ENCODE data around the gene ATP2B2. TPM values are rescaled to one million over a fixed set of nuclear protein-coding genes. Genes with fewer than 3 reads are reported as not detected.

ATP2B2 gene
- total and polyA plus RNA-seq, 2 experiments from 2014 or later: 0.66 to 1.8 TPM

- DNase-seq (ENCODE audit: low spot score): no peak
- H4K20me1 ChIP-seq (ENCODE audit: insufficient read depth, poor library complexity, severe bottlenecking): peaks cover 22% of the 10 kb centered on the region
- no peak overlapping the region for H3K27ac ChIP-seq
- H2AFZ ChIP-seq: no peak overlapping the region
- peaks cover 12% of the 10 kb centered on the region for H3K27me3 ChIP-seq
- no peaks in the 10 kb centered on the region for H3K36me3 ChIP-seq (replicated peaks; ENCODE audit: insufficient read depth, low read depth)
- H3K4me1 ChIP-seq (ENCODE audit: insufficient read depth): peaks cover 16% of the 10 kb centered on the region
- WGBS (ENCODE audit: low lambda C conversion rate, missing lambda C conversion rate): 92% methylated on average over 1 of the region's 1 CpG
- H3K4me3 ChIP-seq: no peak overlapping the region
- H3K9me3 ChIP-seq (ENCODE audit: low read depth): no peaks in the 10 kb centered on the region
- no peaks in the 10 kb centered on the region for H3K9me2 ChIP-seq (replicated peaks; ENCODE audit: insufficient read depth)
- no peak overlapping the region for H3K4me2 ChIP-seq
- TF ChIP-seq EZH2 (IDR thresholded peaks at IDR 0.05; ENCODE audit: borderline replicate concordance) (no peak), CTCF (IDR thresholded peaks at IDR 0.05; ENCODE audit: poor library complexity) (peak; percentile 11)
- H3K79me2 ChIP-seq: peaks cover 33% of the 10 kb centered on the region
Observed at GRCh38 chr3:10322352-10322710, 183.1 kb downstream of the ATP2B2 start.

- H3K4me2 ChIP-seq: peak overlapping the region; percentile 74
- peaks cover 36% of the 10 kb centered on the region for H3K79me2 ChIP-seq
- no peak overlapping the region for H3K27ac ChIP-seq
- H2AFZ ChIP-seq: no peak overlapping the region
- WGBS (ENCODE audit: low lambda C conversion rate, missing lambda C conversion rate): 95% methylated on average over 8 of the region's 8 CpGs
- no peak overlapping the region for H3K4me3 ChIP-seq
- peaks cover 28% of the 10 kb centered on the region for H4K20me1 ChIP-seq (ENCODE audit: insufficient read depth, poor library complexity, severe bottlenecking)
- H3K4me1 ChIP-seq (ENCODE audit: insufficient read depth): peaks cover 19% of the 10 kb centered on the region
- TF ChIP-seq CTCF (IDR thresholded peaks at IDR 0.05; ENCODE audit: poor library complexity): no peak
- TF ChIP-seq EZH2phosphoT487 (IDR thresholded peaks at IDR 0.05; ENCODE audit: low read depth, severe bottlenecking, unreplicated experiment): no peak
- TF ChIP-seq EZH2 (IDR thresholded peaks at IDR 0.05; ENCODE audit: borderline replicate concordance): no peak
- DNase-seq (ENCODE audit: low spot score): no peak
- H3K27me3 ChIP-seq: peaks cover 7% of the 10 kb centered on the region
- no peaks in the 10 kb centered on the region for H3K36me3 ChIP-seq (replicated peaks; ENCODE audit: insufficient read depth, low read depth)
- H3K9me2 ChIP-seq (replicated peaks; ENCODE audit: insufficient read depth): no peaks in the 10 kb centered on the region
- H3K9me3 ChIP-seq (ENCODE audit: low read depth): no peaks in the 10 kb centered on the region
Observed at GRCh38 chr3:10321630-10322351, 183.6 kb downstream of the ATP2B2 start.

- 2% methylated on average over 9 of the region's 9 CpGs for WGBS (ENCODE audit: low lambda C conversion rate, missing lambda C conversion rate)
- H4K20me1 ChIP-seq (ENCODE audit: insufficient read depth, poor library complexity, severe bottlenecking): peaks cover 38% of the 10 kb centered on the region
- H3K79me2 ChIP-seq: peaks cover 42% of the 10 kb centered on the region
- peak overlapping the region; percentile 92 for H3K4me2 ChIP-seq
- H3K27me3 ChIP-seq: no peaks in the 10 kb centered on the region
- H3K9me2 ChIP-seq (replicated peaks; ENCODE audit: insufficient read depth): no peaks in the 10 kb centered on the region
- DNase-seq (ENCODE audit: low spot score): no peak
- H2AFZ ChIP-seq: peak overlapping the region; percentile 50
- H3K27ac ChIP-seq: peak overlapping the region; percentile 91
- no peak for TF ChIP-seq EZH2 (IDR thresholded peaks at IDR 0.05; ENCODE audit: borderline replicate concordance)
- TF ChIP-seq CTCF (IDR thresholded peaks at IDR 0.05; ENCODE audit: poor library complexity): no peak
- TF ChIP-seq EZH2phosphoT487 (IDR thresholded peaks at IDR 0.05; ENCODE audit: low read depth, severe bottlenecking, unreplicated experiment): no peak
- H3K4me3 ChIP-seq: peak overlapping the region; percentile 64
- no peaks in the 10 kb centered on the region for H3K9me3 ChIP-seq (ENCODE audit: low read depth)
- H3K4me1 ChIP-seq (ENCODE audit: insufficient read depth): peaks cover 19% of the 10 kb centered on the region
- H3K36me3 ChIP-seq (replicated peaks; ENCODE audit: insufficient read depth, low read depth): no peaks in the 10 kb centered on the region
Observed at GRCh38 chr3:10320320-10320677, 185.1 kb downstream of the ATP2B2 start.
